Measurements from ENCODE around the gene EPHB1. TPM values are rescaled to one million over a fixed set of nuclear protein-coding genes. Genes with fewer than 3 reads are reported as not detected.

EPHB1 gene
- total RNA-seq, 1 experiment from 2014 or later = 0.86 TPM

DNA sequence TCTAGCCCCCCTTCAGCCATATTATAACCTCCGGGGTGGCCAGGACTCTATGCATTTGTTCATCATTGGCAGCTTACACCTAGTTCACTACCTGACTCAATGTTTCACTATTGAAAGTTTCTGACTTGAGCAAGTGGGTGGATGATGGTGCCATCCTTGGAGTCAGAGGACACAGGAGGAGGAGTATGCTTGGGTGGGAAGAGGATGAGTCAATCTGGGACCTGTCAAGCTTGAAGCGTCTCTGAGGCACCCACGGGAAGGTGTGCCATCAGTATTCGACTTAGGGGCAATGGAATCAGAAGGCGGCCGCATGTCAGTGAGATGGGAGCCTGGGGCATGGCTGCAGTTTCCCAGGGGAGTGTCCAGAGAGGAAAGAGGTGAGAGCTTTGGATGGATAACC lies 133.3 kb downstream of the EPHB1 start:
- ChIA-PET RAD21 (ENCODE audit: low non-redundant PET in 1 of 2, low total read pairs in 2 of 2, uncharacterized antibody in 2 of 2, unreplicated experiment in 2 of 2) (no interaction called here), POLR2A (no interaction called here), CTCF (no interaction called here)
- H3K27me3 ChIP-seq (ENCODE audit: insufficient read depth, low read length) = peaks cover 22% of the 10 kb centered on the region
- no peaks in the 10 kb centered on the region for H3K79me2 ChIP-seq (ENCODE audit: insufficient read depth, low read length)
- DNase-seq (ENCODE audit: low read depth, low spot score) = no peak
- no peak overlapping the region for H2AFZ ChIP-seq (ENCODE audit: low read depth, low read length, poor library complexity, severe bottlenecking)
- H4K20me1 ChIP-seq (ENCODE audit: insufficient read depth) = no peaks in the 10 kb centered on the region
- no TSS peak for BruUV-seq (replicated peaks)
- no peaks in the 10 kb centered on the region for H3K9me2 ChIP-seq (ENCODE audit: insufficient read depth)
- no peaks in the 10 kb centered on the region for H3K4me1 ChIP-seq (ENCODE audit: control insufficient read depth in 1 of 2, insufficient read depth in 2 of 2, low read length in 2 of 2)
- ATAC-seq = no peak
- H3K36me3 ChIP-seq (ENCODE audit: control insufficient read depth in 1 of 2, insufficient read depth in 2 of 2, low read length in 2 of 2) = no peaks in the 10 kb centered on the region
- no peak overlapping the region for H3K4me2 ChIP-seq (ENCODE audit: low read length)
- intact Hi-C loops (cut with micrococcal nuclease) = no loop called here
- TF ChIP-seq FOSL1 (IDR thresholded peaks at IDR 0.05; ENCODE audit: low read depth) (no peak), ZFX (IDR thresholded peaks at IDR 0.05) (no peak), SRF (IDR thresholded peaks at IDR 0.05; ENCODE audit: low read depth) (no peak)
- TF ChIP-seq, protein P1, sequence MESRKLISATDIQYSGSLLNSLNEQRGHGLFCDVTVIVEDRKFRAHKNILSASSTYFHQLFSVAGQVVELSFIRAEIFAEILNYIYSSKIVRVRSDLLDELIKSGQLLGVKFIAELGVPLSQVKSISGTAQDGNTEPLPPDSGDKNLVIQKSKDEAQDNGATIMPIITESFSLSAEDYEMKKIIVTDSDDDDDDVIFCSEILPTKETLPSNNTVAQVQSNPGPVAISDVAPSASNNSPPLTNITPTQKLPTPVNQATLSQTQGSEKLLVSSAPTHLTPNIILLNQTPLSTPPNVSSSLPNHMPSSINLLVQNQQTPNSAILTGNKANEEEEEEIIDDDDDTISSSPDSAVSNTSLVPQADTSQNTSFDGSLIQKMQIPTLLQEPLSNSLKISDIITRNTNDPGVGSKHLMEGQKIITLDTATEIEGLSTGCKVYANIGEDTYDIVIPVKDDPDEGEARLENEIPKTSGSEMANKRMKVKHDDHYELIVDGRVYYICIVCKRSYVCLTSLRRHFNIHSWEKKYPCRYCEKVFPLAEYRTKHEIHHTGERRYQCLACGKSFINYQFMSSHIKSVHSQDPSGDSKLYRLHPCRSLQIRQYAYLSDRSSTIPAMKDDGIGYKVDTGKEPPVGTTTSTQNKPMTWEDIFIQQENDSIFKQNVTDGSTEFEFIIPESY (IDR thresholded peaks at IDR 0.05; ENCODE audit: extremely low read depth, insufficient replicate concordance, low read length) = no peak
- TF ChIP-seq, protein P2, sequence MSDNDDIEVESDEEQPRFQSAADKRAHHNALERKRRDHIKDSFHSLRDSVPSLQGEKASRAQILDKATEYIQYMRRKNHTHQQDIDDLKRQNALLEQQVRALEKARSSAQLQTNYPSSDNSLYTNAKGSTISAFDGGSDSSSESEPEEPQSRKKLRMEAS (IDR thresholded peaks at IDR 0.05) = no peak
- no peak overlapping the region for H3K9ac ChIP-seq (ENCODE audit: low read length)
- no peaks in the 10 kb centered on the region for H3K9me3 ChIP-seq (ENCODE audit: control insufficient read depth in 1 of 2, insufficient read depth in 1 of 2, low read depth in 1 of 2, low read length in 2 of 2)
- H3K4me3 ChIP-seq (replicated peaks in 1 of 2; ENCODE audit: low read depth in 1 of 2, low read length in 2 of 2) = no peak overlapping the region
- no peak overlapping the region for H3K27ac ChIP-seq (ENCODE audit: low read depth, low read length)

DNA sequence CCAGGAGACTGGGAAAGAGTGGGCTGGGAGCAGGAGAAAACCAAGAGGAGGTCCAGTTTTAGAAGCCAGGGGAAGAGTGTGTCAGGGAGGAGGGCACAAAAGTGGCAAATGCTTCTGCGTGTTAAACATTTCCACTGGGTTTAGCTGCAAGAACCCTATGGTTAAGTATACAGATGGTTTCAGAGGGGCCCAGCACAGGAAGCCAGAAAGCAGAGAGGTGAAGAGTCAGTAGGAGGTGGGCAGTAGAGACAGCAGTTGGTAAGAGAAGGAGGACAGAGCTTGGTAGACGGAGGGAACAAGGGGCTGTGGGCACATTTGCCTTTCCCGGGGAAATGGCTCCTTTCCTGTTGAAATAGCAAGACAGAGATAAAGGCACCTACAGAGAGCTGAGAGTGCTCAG lies 133.8 kb downstream of the EPHB1 start:
- TF ChIP-seq YY1 (IDR thresholded peaks at IDR 0.05; ENCODE audit: extremely low read depth, insufficient replicate concordance, low read depth, low read length) = no peak
- TF ChIP-seq JUND (IDR thresholded peaks at IDR 0.05) = no peak
- no peak for TF ChIP-seq RAD21 (IDR thresholded peaks at IDR 0.05; ENCODE audit: low read depth)
- TF ChIP-seq EZH2 (IDR thresholded peaks at IDR 0.05) = no peak
- no peak for TF ChIP-seq POLR2AphosphoS5 (IDR thresholded peaks at IDR 0.05; ENCODE audit: low read depth, low read length)
- TF ChIP-seq CEBPB (IDR thresholded peaks at IDR 0.05; ENCODE audit: low read depth) = no peak
- TF ChIP-seq, protein P3, sequence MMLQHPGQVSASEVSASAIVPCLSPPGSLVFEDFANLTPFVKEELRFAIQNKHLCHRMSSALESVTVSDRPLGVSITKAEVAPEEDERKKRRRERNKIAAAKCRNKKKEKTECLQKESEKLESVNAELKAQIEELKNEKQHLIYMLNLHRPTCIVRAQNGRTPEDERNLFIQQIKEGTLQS (IDR thresholded peaks at IDR 0.05) = no peak
- no peak for TF ChIP-seq SRF (IDR thresholded peaks at IDR 0.05; ENCODE audit: low read depth)
- no peak for TF ChIP-seq ZFX (IDR thresholded peaks at IDR 0.05)
- TF ChIP-seq, protein P4, sequence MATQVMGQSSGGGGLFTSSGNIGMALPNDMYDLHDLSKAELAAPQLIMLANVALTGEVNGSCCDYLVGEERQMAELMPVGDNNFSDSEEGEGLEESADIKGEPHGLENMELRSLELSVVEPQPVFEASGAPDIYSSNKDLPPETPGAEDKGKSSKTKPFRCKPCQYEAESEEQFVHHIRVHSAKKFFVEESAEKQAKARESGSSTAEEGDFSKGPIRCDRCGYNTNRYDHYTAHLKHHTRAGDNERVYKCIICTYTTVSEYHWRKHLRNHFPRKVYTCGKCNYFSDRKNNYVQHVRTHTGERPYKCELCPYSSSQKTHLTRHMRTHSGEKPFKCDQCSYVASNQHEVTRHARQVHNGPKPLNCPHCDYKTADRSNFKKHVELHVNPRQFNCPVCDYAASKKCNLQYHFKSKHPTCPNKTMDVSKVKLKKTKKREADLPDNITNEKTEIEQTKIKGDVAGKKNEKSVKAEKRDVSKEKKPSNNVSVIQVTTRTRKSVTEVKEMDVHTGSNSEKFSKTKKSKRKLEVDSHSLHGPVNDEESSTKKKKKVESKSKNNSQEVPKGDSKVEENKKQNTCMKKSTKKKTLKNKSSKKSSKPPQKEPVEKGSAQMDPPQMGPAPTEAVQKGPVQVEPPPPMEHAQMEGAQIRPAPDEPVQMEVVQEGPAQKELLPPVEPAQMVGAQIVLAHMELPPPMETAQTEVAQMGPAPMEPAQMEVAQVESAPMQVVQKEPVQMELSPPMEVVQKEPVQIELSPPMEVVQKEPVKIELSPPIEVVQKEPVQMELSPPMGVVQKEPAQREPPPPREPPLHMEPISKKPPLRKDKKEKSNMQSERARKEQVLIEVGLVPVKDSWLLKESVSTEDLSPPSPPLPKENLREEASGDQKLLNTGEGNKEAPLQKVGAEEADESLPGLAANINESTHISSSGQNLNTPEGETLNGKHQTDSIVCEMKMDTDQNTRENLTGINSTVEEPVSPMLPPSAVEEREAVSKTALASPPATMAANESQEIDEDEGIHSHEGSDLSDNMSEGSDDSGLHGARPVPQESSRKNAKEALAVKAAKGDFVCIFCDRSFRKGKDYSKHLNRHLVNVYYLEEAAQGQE (IDR thresholded peaks at IDR 0.05; ENCODE audit: low read depth) = no peak
- TF ChIP-seq ELF1 (IDR thresholded peaks at IDR 0.05; ENCODE audit: borderline replicate concordance, low read depth) = no peak
- no peak for TF ChIP-seq ZNF274 (IDR thresholded peaks at IDR 0.05; ENCODE audit: low read depth, low read length)
- no peak for TF ChIP-seq TCF7L2 (IDR thresholded peaks at IDR 0.05; ENCODE audit: borderline replicate concordance, extremely low read depth, insufficient read depth, insufficient read length)
- no peak for TF ChIP-seq FOSL1 (IDR thresholded peaks at IDR 0.05; ENCODE audit: low read depth)
- Histone ChIP-seq H3K4me2 (ENCODE audit: low read length) (no peak overlapping the region), H3K9ac (ENCODE audit: low read length) (no peak overlapping the region), H3K9me3 (ENCODE audit: control insufficient read depth in 1 of 2, insufficient read depth in 1 of 2, low read depth in 1 of 2, low read length in 2 of 2) (no peaks in the 10 kb centered on the region), H4K20me1 (ENCODE audit: insufficient read depth) (no peaks in the 10 kb centered on the region), H3K36me3 (ENCODE audit: control insufficient read depth in 1 of 2, insufficient read depth in 2 of 2, low read length in 2 of 2) (no peaks in the 10 kb centered on the region), H3K9me2 (ENCODE audit: insufficient read depth) (no peaks in the 10 kb centered on the region), H3K27ac (ENCODE audit: low read depth, low read length) (no peak overlapping the region), H3K27me3 (ENCODE audit: insufficient read depth, low read length) (peaks cover 22% of the 10 kb centered on the region), H3K79me2 (ENCODE audit: insufficient read depth, low read length) (no peaks in the 10 kb centered on the region), H3K4me3 (replicated peaks in 1 of 2; ENCODE audit: low read depth in 1 of 2, low read length in 2 of 2) (no peak overlapping the region), H3K4me1 (ENCODE audit: control insufficient read depth in 1 of 2, insufficient read depth in 2 of 2, low read length in 2 of 2) (no peaks in the 10 kb centered on the region), H2AFZ (ENCODE audit: low read depth, low read length, poor library complexity, severe bottlenecking) (no peak overlapping the region)
- ChIA-PET CTCF (no interaction called here), POLR2A (no interaction called here), RAD21 (ENCODE audit: low non-redundant PET in 1 of 2, low total read pairs in 2 of 2, uncharacterized antibody in 2 of 2, unreplicated experiment in 2 of 2) (no interaction called here)
- no peak for ATAC-seq
- no TSS peak for BruUV-seq (replicated peaks)
- DNase-seq (ENCODE audit: low read depth, low spot score) = no peak
- intact Hi-C loops (cut with micrococcal nuclease) = no loop called here

All from HCT116 (cell line).